GM12875 (cell line): ENCODE results near the gene PDCD1.
"Not testable (repeated sequence)": the region's sequence is repeated elsewhere in the genome, so short reads cannot be mapped to it uniquely, and the experiment has no call there.

Experiments
- H3K4me3 ChIP-seq: one replicate; pipeline ENCODE4 v1.5.1; 2011; ENCODE audit warnings: low read depth, low read length, control low read depth
- TF ChIP-seq, protein P1 (sequence below): IDR thresholded peaks from 2 replicates; pipeline ENCODE4 v1.5.1; 2011; ENCODE audit warnings: low read depth, mild to moderate bottlenecking, control low read depth, inconsistent platforms, low read length, moderate library complexity, borderline replicate concordance; ENCODE audit not compliant: insufficient read depth

The PDCD1 gene

DNA sequence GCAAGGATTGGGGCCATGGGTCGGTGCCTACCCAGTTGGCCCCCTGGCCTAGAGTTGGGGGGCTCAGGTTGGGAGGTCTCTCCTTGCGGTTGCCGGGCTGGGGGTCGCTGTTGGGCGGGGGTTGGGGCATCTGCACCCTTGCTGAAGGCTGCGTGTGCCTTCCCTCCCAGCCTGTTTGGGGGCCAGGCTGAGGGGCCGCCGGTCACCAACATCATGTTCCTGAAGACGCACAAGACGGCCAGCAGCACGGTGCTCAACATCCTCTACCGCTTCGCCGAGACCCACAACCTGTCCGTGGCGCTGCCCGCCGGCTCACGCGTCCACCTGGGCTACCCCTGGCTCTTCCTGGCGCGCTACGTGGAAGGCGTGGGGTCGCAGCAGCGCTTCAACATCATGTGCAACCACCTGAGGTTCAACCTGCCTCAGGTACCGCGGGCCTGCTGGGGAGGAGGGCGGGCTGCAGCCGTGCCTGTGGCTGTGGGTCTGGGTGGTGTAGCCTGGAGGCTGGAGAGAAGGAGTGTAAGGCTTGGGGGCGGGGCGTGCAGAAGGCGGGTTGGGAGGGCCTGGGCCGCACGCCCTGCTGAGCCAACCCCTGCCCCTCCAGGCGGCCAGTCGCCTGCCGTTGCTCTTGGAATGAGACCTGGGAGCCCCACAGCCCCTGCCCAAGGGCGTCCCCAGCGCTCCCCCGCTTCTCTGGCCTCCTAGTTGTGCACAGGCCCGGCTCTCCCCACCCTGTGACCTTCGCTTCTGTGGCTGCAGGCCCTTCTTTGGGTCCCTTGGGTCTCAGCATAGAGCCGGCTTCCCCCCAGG lies 56.9 kb downstream of the PDCD1 start:
- no peak overlapping the region for H3K4me3 ChIP-seq
- TF ChIP-seq, protein P1, sequence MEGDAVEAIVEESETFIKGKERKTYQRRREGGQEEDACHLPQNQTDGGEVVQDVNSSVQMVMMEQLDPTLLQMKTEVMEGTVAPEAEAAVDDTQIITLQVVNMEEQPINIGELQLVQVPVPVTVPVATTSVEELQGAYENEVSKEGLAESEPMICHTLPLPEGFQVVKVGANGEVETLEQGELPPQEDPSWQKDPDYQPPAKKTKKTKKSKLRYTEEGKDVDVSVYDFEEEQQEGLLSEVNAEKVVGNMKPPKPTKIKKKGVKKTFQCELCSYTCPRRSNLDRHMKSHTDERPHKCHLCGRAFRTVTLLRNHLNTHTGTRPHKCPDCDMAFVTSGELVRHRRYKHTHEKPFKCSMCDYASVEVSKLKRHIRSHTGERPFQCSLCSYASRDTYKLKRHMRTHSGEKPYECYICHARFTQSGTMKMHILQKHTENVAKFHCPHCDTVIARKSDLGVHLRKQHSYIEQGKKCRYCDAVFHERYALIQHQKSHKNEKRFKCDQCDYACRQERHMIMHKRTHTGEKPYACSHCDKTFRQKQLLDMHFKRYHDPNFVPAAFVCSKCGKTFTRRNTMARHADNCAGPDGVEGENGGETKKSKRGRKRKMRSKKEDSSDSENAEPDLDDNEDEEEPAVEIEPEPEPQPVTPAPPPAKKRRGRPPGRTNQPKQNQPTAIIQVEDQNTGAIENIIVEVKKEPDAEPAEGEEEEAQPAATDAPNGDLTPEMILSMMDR = no peak

DNA sequence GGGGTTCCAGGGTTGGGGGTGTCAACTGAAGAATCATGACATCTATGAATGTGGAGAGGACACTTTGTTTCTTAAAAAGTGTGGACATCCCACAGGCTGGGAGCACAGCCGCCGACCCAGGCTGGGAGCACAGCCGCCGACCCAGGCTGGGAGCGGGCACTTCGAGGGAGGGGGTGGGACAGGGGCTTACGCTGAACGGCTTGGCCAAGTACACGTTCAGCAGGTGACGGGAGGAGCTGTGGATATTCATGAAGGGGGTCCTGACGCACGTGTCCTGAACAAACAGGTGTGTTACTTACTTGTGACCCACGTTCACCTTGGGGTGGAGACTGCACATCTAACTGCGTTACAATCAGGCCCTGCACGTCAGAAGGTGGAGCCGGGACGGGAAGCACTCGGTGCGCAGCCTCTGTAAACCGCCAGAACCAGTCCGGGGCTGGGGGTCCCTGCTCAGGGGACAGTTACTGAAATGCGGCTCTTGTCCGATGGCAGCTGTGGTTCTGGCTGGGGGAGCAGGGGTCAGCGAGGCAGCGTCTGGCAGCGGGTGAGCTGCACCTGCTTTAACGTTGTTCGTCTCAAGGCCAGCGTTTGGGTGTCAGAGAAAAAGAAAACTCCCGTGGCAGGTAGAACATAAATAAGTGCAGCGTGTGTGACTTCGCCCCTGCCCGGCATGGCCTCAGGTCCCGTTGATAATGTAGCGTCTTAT lies 58.3 kb downstream of the PDCD1 start:
- H3K4me3 ChIP-seq = not testable (repeated sequence)
